ENCODE measurements around the gene GJC2. TPM values are rescaled to one million over a fixed set of nuclear protein-coding genes. Genes with fewer than 3 reads are reported as not detected.

Gene GJC2
- total RNA-seq, 2 donors from 2014 or later, result 1.9 to 4.1 TPM

DNA sequence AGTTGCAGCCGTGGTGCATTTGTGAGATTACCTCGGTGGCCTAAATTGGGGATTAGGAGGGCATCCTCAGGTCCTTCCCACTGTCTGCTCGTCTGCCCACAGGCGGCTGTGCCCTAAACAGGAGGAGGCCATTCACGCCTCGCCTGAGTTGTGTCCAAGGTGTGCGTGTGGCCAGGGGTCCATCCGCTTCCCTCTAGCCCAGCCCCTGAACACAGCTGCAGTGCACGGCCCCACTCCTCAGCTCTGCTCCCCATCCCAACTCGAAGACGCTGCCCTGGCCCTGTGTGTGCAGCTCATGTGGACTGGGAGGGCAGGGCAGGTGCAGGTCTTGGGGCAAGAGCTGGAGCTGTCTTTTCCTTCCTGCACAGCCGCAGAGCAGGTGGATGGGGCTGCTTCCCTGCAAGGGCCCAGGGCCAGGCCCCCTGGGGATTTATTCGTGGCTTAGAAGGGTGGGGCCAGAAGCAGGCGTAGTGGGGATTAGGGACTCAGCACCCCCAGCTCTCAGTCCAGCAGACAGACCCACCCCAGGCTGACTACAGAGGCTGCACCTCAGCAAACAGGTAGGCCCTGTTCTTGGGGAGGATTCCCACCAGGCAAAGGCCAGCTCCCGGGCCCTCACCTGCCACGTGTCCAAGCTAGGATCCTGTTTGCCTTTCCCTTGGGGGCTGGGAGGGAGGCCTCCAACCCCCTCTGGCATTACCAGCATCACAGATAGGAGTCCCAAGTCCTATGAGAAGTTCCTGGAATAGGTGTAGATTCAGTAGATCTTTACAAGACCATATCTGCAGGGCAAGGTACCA, 5.3 kb upstream of the GJC2 start:
- Histone ChIP-seq H3K4me1 (replicated peaks) (peaks cover 9% of the 10 kb centered on the region), H3K36me3 (no peaks in the 10 kb centered on the region), H3K9me3 (no peaks in the 10 kb centered on the region), H3K4me3 (no peak overlapping the region), H3K27ac (no peak overlapping the region), H3K27me3 (replicated peaks; ENCODE audit: insufficient read depth) (no peaks in the 10 kb centered on the region)
- no peak for TF ChIP-seq POLR2A (IDR thresholded peaks at IDR 0.05)
- TF ChIP-seq POLR2AphosphoS5 (IDR thresholded peaks at IDR 0.05), result no peak
- TF ChIP-seq CTCF (IDR thresholded peaks at IDR 0.05), result no peak
- no peak for DNase-seq (ENCODE audit: low spot score)
- WGBS, result 77% methylated on average over 16 of the region's 16 CpGs
- intact Hi-C loops (cut with DNase I), result loop anchor here (10.0 kb wide), 1 partner anchor 130 kb away; no protein-coding TSS in a partner anchor

- Histone ChIP-seq H3K27me3 (replicated peaks; ENCODE audit: insufficient read depth) (no peaks in the 10 kb centered on the region), H3K4me3 (no peak overlapping the region), H3K27ac (no peak overlapping the region), H3K36me3 (no peaks in the 10 kb centered on the region), H3K9me3 (no peaks in the 10 kb centered on the region), H3K4me1 (replicated peaks) (peaks cover 9% of the 10 kb centered on the region)
- WGBS, result 83% methylated on average over 8 of the region's 8 CpGs
- DNase-seq (ENCODE audit: low spot score), result no peak
- TF ChIP-seq CTCF (IDR thresholded peaks at IDR 0.05), result no peak
- no peak for TF ChIP-seq POLR2A (IDR thresholded peaks at IDR 0.05)
- no peak for TF ChIP-seq POLR2AphosphoS5 (IDR thresholded peaks at IDR 0.05)
- intact Hi-C loops (cut with DNase I), result loop anchor here (5.0 to 10.0 kb wide), 2 partner anchors 38 to 130 kb away; partner anchors contain the start of gene MRPL55
Measured at GRCh38 chr1:228144993-228145343, 4.8 kb upstream of the GJC2 start.

DNA sequence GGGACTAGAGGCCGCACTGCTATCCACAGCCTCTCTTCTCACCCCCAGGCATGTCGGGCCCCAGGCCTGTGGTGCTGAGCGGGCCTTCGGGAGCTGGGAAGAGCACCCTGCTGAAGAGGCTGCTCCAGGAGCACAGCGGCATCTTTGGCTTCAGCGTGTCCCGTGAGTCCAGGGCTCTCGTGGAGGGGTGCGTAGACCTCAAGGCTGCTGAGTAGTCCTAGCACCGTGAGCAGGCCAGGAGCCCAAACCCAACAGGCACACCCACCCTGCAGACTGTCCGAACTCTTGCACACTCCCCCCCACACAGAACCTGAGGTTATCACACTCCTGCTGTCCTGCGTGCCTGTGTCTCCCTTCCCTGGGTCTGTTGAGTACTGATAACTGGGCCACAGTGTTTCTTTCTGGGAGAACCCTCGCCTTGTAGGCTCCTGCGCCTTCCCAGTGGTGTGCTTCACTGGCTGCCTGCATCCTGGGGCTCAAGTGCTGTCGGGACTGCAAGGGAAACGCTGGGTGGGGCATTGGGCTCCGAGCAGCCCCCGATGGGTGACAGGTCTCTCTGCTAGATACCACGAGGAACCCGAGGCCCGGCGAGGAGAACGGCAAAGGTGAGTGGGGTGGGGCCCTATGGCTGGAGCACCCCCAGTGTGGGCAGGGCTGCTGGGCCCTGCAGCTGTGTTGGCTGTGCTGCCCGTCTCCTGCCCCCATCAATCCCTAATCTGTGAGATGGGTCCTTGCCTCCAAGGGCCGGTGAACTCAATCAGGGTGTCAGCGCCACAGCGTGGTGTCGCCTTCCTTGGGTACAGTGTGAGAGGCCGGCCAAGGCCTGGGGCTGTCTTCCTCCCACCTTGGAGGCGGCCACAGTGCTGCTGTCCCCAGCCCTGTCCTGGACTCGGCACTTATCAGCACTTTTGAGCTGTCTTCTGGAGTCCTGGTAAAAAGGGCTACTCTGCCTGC, 4.0 kb upstream of the GJC2 start:
- WGBS, result 90% methylated on average over 28 of the region's 31 CpGs
- H3K4me1 ChIP-seq (replicated peaks), result peaks cover 9% of the 10 kb centered on the region
- H3K4me3 ChIP-seq, result no peak overlapping the region
- no peaks in the 10 kb centered on the region for H3K9me3 ChIP-seq
- intact Hi-C loops (cut with DNase I), result loop anchor here (5.0 to 10.0 kb wide), 2 partner anchors 38 to 129 kb away; partner anchors contain the start of gene MRPL55
- H3K36me3 ChIP-seq, result no peaks in the 10 kb centered on the region
- no peak for DNase-seq (ENCODE audit: low spot score)
- H3K27ac ChIP-seq, result no peak overlapping the region
- no peak for TF ChIP-seq POLR2A (IDR thresholded peaks at IDR 0.05)
- TF ChIP-seq CTCF (IDR thresholded peaks at IDR 0.05), result no peak
- no peak for TF ChIP-seq POLR2AphosphoS5 (IDR thresholded peaks at IDR 0.05)
- no peaks in the 10 kb centered on the region for H3K27me3 ChIP-seq (replicated peaks; ENCODE audit: insufficient read depth)

- WGBS, result 84% methylated on average over 18 of the region's 18 CpGs
- H3K27ac ChIP-seq, result no peak overlapping the region
- no peaks in the 10 kb centered on the region for H3K9me3 ChIP-seq
- H3K36me3 ChIP-seq, result no peaks in the 10 kb centered on the region
- no peaks in the 10 kb centered on the region for H3K27me3 ChIP-seq (replicated peaks; ENCODE audit: insufficient read depth)
- no peak for TF ChIP-seq POLR2AphosphoS5 (IDR thresholded peaks at IDR 0.05)
- no peak for TF ChIP-seq POLR2A (IDR thresholded peaks at IDR 0.05)
- no peak for TF ChIP-seq CTCF (IDR thresholded peaks at IDR 0.05)
- H3K4me3 ChIP-seq, result no peak overlapping the region
- DNase-seq (ENCODE audit: low spot score), result no peak
- intact Hi-C loops (cut with DNase I), result loop anchor here (5.0 to 10.0 kb wide), 2 partner anchors 39 to 128 kb away; partner anchors contain the start of gene MRPL55
- peaks cover 3% of the 10 kb centered on the region for H3K4me1 ChIP-seq (replicated peaks)
Measured at GRCh38 chr1:228146417-228147150, 3.1 kb upstream of the GJC2 start.

All from prostate gland (tissue), 2 donors.